HEK293T (cell line): ENCODE data around the gene SPEN.
"Not testable (repeated sequence)": the region's sequence is repeated elsewhere in the genome, so short reads cannot be mapped to it uniquely, and the experiment has no call there.

Experiments used
- CTCF ChIA-PET: fragments of 350-600 bp; formaldehyde crosslinking; extraction: SDS; loops from one replicate; lab custom pipeline; 2021; ENCODE audit warnings: antibody characterized with exemption, inconsistent platforms; lab: Yijun Ruan, JAX
- POLR2A ChIA-PET: fragments of 350-600 bp; formaldehyde crosslinking; extraction: SDS; loops from one replicate; lab custom pipeline; 2020; ENCODE audit warnings: antibody characterized with exemption, inconsistent platforms; lab: Yijun Ruan, JAX
- DNase-seq: peaks from one replicate; pipeline ENCODE4 v3.0.0; 2012; ENCODE audit warnings: mixed read lengths; ENCODE audit errors: extremely low spot score
- ARNT ChIP-seq: fragments of 450-650 bp; IDR thresholded peaks from 2 replicates; pipeline ENCODE4 v1.6.1; 2017; ENCODE audit warnings: mild to moderate bottlenecking
- BHLHE40 ChIP-seq: fragments of 450-650 bp; IDR thresholded peaks from 2 replicates; pipeline ENCODE4 v1.6.1; 2016; ENCODE audit warnings: mild to moderate bottlenecking, moderate library complexity, borderline replicate concordance
- CTBP1 ChIP-seq: fragments of 450-650 bp; IDR thresholded peaks from 2 replicates; pipeline ENCODE4 v1.6.1; 2016; ENCODE audit warnings: borderline replicate concordance
- ELF4 ChIP-seq: fragments of 450-650 bp; IDR thresholded peaks from 2 replicates; pipeline ENCODE4 v1.6.1; 2017; ENCODE audit warnings: antibody characterized with exemption
- FOXA1 ChIP-seq: fragments of 450-650 bp; IDR thresholded peaks from 2 replicates; pipeline ENCODE4 v1.6.1; 2016; ENCODE audit warnings: mild to moderate bottlenecking
- FOXK2 ChIP-seq: fragments of 450-650 bp; IDR thresholded peaks from 2 replicates; pipeline ENCODE4 v1.6.1; 2016; ENCODE audit warnings: mild to moderate bottlenecking
- FOXM1 ChIP-seq: fragments of 450-650 bp; IDR thresholded peaks from 2 replicates; pipeline ENCODE4 v1.6.1; 2017; ENCODE audit warnings: mild to moderate bottlenecking, borderline replicate concordance
- HDGF ChIP-seq: fragments of 450-650 bp; IDR thresholded peaks from 2 replicates; pipeline ENCODE4 v1.6.1; 2017; ENCODE audit warnings: antibody characterized with exemption, borderline replicate concordance
- L3MBTL2 ChIP-seq: fragments of 450-650 bp; conservative IDR thresholded peaks from 2 replicates; pipeline ENCODE4 v1.6.1; 2016; ENCODE audit warnings: mild to moderate bottlenecking
- LEF1 ChIP-seq: fragments of 450-650 bp; IDR thresholded peaks from 2 replicates; pipeline ENCODE4 v1.6.1; 2017; ENCODE audit warnings: mild to moderate bottlenecking, borderline replicate concordance
- NFRKB ChIP-seq: fragments of 450-650 bp; IDR thresholded peaks from 2 replicates; pipeline ENCODE4 v1.6.1; 2016; ENCODE audit warnings: mild to moderate bottlenecking, moderate library complexity
- SP1 ChIP-seq: fragments of 450-650 bp; IDR thresholded peaks from 2 replicates; pipeline ENCODE4 v1.6.1; 2017
- SUZ12 ChIP-seq: fragments of 450-650 bp; IDR thresholded peaks from 2 replicates; pipeline ENCODE4 v1.6.1; 2016; ENCODE audit warnings: mild to moderate bottlenecking
- TARDBP ChIP-seq: fragments of 450-650 bp; IDR thresholded peaks from 2 replicates; pipeline ENCODE4 v1.6.1; 2016
- ZNF384 ChIP-seq: fragments of 450-650 bp; IDR thresholded peaks from 2 replicates; pipeline ENCODE4 v1.6.1; 2016
- TF ChIP-seq, protein P1 (sequence below): fragments of 450-650 bp; IDR thresholded peaks from 2 replicates; pipeline ENCODE4 v1.6.1; 2016

Gene SPEN

DNA sequence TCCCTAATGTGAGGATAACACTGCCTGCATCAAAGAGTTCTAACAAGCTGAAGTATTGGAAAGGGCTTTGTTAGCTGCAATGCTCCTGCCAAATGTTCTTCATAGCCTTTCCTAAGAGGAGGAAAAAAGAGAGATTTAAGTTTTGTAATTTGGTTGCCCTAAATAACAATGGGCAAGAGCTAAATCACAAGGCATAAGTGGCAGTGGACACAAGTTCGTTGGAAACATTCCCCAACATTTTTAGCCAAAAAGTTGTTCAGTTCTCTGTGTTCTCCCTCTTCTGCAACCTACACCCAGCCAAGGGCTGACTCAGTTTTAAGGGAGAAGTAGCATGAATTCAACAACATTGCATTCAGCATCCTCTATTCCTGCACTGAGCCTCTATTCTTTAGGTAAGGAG, 37.4 kb upstream of the SPEN start:
- POLR2A ChIA-PET, result no interaction called here
- CTCF ChIA-PET, result no interaction called here
- TF ChIP-seq FOXM1, result no peak
- TF ChIP-seq TARDBP, result no peak
- no peak for TF ChIP-seq SUZ12
- no peak for TF ChIP-seq FOXA1
- no peak for TF ChIP-seq HDGF
- TF ChIP-seq ARNT, result no peak
- no peak for TF ChIP-seq ZNF384
- DNase-seq, result no peak

DNA sequence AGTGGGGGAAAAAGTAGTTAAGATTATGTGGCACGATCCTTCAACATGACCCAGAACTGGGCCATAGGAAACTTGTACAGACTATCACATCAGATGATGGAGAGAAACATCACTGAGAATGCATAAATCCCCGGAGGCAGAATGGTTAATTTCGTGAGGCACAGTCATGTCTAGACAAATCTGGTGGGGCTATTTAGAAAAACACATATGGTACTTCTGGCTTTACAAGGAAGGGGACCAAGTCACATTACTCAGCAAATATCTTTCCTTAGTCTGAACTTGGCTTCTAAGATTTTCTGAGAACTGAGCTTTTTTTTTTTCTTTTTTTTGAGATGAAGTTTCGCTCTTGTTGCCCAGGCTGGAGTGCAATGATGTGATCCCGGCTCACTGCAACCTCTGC, 30.8 kb upstream of the SPEN start:
- CTCF ChIA-PET, result interaction anchor here (1.1 kb wide), 1 partner anchor 25 kb away, joined by 3 read pairs; no protein-coding TSS in a partner anchor
- TF ChIP-seq ZNF384 (no peak), FOXK2 (no peak), NFRKB (no peak), ELF4 (no peak), ARNT (no peak), HDGF (no peak), SUZ12 (no peak), BHLHE40 (no peak), L3MBTL2 (no peak), TARDBP (no peak), LEF1 (no peak), SP1 (no peak), FOXA1 (no peak), CTBP1 (no peak), FOXM1 (no peak)
- TF ChIP-seq, protein P1, sequence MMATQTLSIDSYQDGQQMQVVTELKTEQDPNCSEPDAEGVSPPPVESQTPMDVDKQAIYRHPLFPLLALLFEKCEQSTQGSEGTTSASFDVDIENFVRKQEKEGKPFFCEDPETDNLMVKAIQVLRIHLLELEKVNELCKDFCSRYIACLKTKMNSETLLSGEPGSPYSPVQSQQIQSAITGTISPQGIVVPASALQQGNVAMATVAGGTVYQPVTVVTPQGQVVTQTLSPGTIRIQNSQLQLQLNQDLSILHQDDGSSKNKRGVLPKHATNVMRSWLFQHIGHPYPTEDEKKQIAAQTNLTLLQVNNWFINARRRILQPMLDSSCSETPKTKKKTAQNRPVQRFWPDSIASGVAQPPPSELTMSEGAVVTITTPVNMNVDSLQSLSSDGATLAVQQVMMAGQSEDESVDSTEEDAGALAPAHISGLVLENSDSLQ, result no peak
- no peak for DNase-seq
- POLR2A ChIA-PET, result interaction anchor here (0.8 to 2.1 kb wide), 2 partner anchors 16 to 21 kb away, joined by 3 to 6 read pairs; no protein-coding TSS in a partner anchor

DNA sequence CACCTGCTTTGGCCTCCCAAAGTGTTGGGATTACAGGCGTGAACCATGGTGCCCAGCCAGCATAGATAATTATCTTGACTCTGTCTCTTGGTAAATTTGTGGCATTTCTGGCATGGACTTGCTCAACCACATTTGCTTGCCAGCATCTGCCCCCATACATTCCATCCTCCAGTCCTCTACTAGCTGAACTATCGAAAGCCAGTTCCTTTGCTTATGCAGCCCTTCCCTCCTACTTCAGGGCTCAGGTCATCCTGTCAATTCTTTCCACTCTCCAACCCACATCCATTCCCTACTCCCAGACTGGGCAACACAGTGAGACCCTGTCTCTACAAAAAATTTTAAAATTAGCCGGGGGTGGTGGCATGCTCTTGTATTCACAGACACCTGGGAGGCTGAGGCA, 27.0 kb upstream of the SPEN start:
- TF ChIP-seq NFRKB (no peak), HDGF (no peak)
- ChIA-PET CTCF (no interaction called here), POLR2A (interaction anchor here (1.1 kb wide), 1 partner anchor 13 kb away, joined by 4 read pairs; no protein-coding TSS in a partner anchor)
- no peak for DNase-seq

DNA sequence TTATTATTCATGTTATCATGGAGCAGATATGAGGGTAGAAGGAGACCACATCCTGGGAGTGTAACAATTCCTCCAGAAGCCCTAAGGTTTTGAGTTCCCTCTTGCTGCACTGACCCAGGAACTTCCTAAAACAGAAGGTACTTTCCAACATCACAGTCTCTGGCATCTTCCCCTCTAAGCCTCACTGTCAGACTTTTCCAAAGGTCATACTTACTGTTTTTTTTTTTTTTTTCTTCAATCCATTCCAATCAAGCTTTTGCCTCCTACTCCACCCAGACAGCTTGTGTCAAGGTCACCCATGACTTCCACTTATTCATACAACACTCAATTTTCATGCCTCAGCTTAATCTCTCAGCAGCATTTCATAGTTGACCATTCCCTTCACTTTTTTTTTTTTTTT, 21.7 kb upstream of the SPEN start:
- ChIA-PET CTCF (interaction anchor here (0.6 to 0.9 kb wide), 2 partner anchors 51 to 207 kb away, joined by 3 read pairs; no protein-coding TSS in a partner anchor), POLR2A (interaction anchor here (1.3 kb wide), 1 partner anchor 8 kb away, joined by 4 read pairs; no protein-coding TSS in a partner anchor)

DNA sequence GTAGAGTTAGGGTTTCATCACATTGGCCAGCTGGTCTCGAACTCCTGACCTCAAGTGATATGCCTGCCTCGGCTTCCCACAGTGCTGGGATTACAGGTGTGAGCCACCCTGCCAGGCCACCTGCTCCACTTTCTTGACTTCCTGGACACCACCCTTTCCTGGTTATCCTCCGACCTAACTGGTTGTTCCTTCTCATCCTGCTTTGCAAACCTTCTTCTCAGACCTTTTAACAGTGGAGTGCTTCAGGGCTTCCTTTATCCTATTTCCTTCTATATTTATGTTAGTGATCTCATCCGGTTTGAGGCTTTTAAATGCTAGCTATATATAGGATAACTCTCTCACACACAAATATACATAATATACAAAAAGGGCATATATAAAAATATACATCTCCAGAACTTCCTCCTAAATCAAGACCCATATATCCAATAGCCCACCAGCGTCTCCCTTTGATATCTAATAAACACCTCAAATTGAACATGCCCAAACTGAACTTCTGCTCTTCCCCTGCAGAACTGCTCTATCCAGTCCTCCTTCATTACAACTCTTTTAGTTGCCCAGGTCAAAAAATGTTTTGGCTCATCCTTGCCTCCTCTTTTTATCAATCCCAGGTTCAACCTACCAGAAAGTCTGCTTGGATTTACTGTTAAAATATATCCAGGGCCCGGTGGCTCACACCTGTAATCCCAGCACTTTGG, 20.5 kb upstream of the SPEN start:
- POLR2A ChIA-PET, result no interaction called here
- CTCF ChIA-PET, result interaction anchor here (1.0 kb wide), 1 partner anchor 11 kb away, joined by 3 read pairs; no protein-coding TSS in a partner anchor
- no peak for DNase-seq
- no peak for TF ChIP-seq CTBP1

More for the DNA sequence above, 21.7 kb upstream of the SPEN start:
- no peak for TF ChIP-seq CTBP1
- no peak for TF ChIP-seq ELF4
- no peak for TF ChIP-seq SUZ12
- TF ChIP-seq NFRKB, result no peak
- TF ChIP-seq ARNT, result no peak
- peak; percentile 71; the same call in 1 of the 2 replicates for TF ChIP-seq ZNF384
- no peak for DNase-seq

DNA sequence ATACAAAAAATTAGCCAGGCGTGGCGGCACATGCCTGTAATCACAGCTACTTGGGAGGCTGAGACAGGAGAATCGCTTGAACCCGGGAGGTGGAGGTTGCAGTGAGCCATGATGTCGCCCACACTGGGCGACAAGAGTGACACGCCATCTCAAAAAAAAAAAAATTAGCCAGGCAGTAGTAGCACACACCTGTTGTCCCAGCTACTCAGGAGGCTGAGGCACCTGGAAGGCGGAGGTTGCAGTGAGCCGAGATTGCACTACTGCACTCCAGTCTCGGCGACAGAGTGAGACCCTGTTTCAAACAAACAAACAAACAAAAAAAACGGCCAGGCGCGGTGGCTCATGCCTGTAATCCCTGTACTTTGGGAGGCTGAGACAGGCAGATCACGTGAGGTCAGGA, 19.9 kb upstream of the SPEN start:
- POLR2A ChIA-PET, DNase-seq: not testable (repeated sequence)
- CTCF ChIA-PET, result interaction anchor here (1.0 kb wide), 1 partner anchor 12 kb away, joined by 3 read pairs; no protein-coding TSS in a partner anchor

DNA sequence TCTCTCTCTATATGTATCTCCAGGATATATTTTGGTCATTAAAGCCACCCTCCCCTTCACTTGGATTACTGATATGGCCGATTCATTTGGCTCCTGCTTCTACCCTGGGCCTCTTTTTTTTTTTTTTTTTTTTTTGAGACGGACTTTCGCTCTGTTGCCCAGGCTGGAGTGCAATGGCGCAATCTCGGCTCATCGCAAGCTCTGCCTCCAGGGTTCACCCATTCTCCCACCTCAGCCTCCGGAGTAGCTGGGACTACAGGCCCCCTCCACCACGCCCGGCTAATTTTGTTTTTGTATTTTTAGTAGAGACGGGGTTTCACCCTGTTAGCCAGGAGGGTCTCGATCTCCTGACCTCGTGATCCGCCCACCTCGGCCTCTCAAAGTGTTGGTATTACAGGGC, 18.6 kb upstream of the SPEN start:
- 0 out of 2 replicates have a peak, but pooled peaks have one; percentile 33 for TF ChIP-seq ZNF384
- CTCF ChIA-PET, result interaction anchor here (0.6 kb wide), 1 partner anchor 109 kb away, joined by 3 read pairs; no protein-coding TSS in a partner anchor
- not testable (repeated sequence) for DNase-seq
- POLR2A ChIA-PET, result interaction anchor here (1.7 kb wide), 1 partner anchor 13 kb away, joined by 6 read pairs; no protein-coding TSS in a partner anchor

DNA sequence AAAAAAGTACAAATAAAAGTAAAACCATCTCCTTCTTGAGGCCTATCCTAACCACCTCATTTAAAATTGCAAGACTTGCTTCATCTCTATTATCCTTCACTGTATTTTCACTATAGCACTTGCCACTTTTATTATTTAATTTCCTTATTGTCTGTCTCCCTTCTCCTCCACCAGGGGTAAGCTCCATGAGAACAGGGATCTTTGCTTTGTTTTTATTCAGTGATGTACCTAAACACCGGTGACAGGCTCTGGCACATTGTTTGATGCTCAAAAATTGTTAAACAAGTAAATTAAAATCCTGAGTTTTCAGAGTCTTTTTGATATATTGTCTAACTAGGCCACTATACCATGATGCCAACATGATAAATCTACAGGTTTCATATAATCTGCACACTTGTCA, 17.2 kb upstream of the SPEN start:
- ChIA-PET CTCF (interaction anchor here (1.4 kb wide), 1 partner anchor 15 kb away, joined by 6 read pairs; no protein-coding TSS in a partner anchor), POLR2A (interaction anchor here (1.5 to 1.7 kb wide), 2 partner anchors 15 to 19 kb away, joined by 5 to 6 read pairs; no protein-coding TSS in a partner anchor)
- no peak for TF ChIP-seq ZNF384
- 0 out of 2 replicates have a peak, but pooled peaks have one; percentile 15 for TF ChIP-seq ELF4
- DNase-seq, result no peak
